Measurements from ENCODE around the gene HUS1B. TPM values are rescaled to one million over a fixed set of nuclear protein-coding genes. Genes with fewer than 3 reads are reported as not detected.

Gene HUS1B
- total and polyA plus RNA-seq, 2 of the 8 experiments (the other 6 are each of a cell fraction or from before 2014, with no cell fraction given) = 0.48 to 1.1 TPM

GRCh38 chr6:620950-621349 lies 36.0 kb downstream of the HUS1B start (continued):
- no peak for TF ChIP-seq TAF1 (IDR thresholded peaks at IDR 0.05; ENCODE audit: low read depth, low read length)
- TF ChIP-seq YY1 (IDR thresholded peaks at IDR 0.05; ENCODE audit: low read depth, low read length) = no peak
- no peak for TF ChIP-seq CBX8 (IDR thresholded peaks at IDR 0.05; ENCODE audit: borderline replicate concordance, low read depth, low read length)
